WERI-Rb-1 (cell line): ENCODE data around the gene UBN2.
A peak's percentile ranks its signal among the peaks of the same experiment; 100 is the strongest.

Experiments used
- DNase-seq: peaks from one replicate; pipeline ENCODE4 v3.0.0-alpha.2; 2020
- H3K27ac ChIP-seq: fragments of 250-450 bp; sonication (Bioruptor Pico); 2 replicates; pipeline ENCODE4 v1.5.1; 2020; ENCODE audit warnings: mild to moderate bottlenecking, moderate library complexity
- H3K27me3 ChIP-seq: fragments of 250-450 bp; sonication (Bioruptor Pico); 2 replicates; pipeline ENCODE4 v1.5.1; 2021; ENCODE audit warnings: mild to moderate bottlenecking, low read depth, moderate library complexity; ENCODE audit not compliant: insufficient read depth, severe bottlenecking
- H3K36me3 ChIP-seq: fragments of 250-450 bp; sonication (Bioruptor Pico); 2 replicates; pipeline ENCODE4 v1.5.1; 2020; ENCODE audit warnings: mild to moderate bottlenecking, moderate library complexity
- H3K4me3 ChIP-seq: 2 replicates; pipeline ENCODE4 v1.5.1; 2011; ENCODE audit warnings: low read depth, mild to moderate bottlenecking, control low read depth, low read length
- H3K9me3 ChIP-seq: fragments of 250-450 bp; sonication (Bioruptor Pico); 2 replicates; pipeline ENCODE4 v1.5.1; 2021; ENCODE audit warnings: mild to moderate bottlenecking, moderate library complexity; ENCODE audit not compliant: severe bottlenecking
- TF ChIP-seq, protein P1 (sequence below): IDR thresholded peaks from 2 replicates; pipeline ENCODE4 v1.5.1; 2011; ENCODE audit warnings: low read depth, mild to moderate bottlenecking, control low read depth, inconsistent platforms, low read length

The UBN2 gene

DNA sequence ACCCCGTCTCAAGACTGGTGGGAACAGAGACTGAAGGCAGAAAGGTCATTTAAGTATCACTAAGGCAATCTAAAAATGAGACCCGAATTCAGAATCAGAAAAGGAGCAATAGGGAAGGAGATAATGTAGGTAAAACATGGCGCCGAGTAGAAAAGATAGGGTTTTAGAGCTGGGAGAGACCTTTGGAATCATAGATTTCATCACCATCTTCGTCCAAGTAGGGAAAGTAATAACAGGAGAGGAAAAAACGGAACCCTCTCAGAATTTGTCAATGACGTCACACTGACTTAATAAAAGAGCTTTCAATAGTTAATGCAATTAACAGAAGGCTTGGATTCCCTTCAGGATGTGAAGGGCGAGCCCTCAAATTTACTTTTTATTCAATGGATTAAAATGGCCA lies 1.0 kb upstream of the UBN2 start:
- no peaks in the 10 kb centered on the region for H3K27me3 ChIP-seq
- no peak overlapping the region for H3K27ac ChIP-seq
- TF ChIP-seq, protein P1, sequence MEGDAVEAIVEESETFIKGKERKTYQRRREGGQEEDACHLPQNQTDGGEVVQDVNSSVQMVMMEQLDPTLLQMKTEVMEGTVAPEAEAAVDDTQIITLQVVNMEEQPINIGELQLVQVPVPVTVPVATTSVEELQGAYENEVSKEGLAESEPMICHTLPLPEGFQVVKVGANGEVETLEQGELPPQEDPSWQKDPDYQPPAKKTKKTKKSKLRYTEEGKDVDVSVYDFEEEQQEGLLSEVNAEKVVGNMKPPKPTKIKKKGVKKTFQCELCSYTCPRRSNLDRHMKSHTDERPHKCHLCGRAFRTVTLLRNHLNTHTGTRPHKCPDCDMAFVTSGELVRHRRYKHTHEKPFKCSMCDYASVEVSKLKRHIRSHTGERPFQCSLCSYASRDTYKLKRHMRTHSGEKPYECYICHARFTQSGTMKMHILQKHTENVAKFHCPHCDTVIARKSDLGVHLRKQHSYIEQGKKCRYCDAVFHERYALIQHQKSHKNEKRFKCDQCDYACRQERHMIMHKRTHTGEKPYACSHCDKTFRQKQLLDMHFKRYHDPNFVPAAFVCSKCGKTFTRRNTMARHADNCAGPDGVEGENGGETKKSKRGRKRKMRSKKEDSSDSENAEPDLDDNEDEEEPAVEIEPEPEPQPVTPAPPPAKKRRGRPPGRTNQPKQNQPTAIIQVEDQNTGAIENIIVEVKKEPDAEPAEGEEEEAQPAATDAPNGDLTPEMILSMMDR: no peak
- H3K4me3 ChIP-seq: peak overlapping the region; percentile 87
- DNase-seq: no peak
- no peaks in the 10 kb centered on the region for H3K9me3 ChIP-seq
- H3K36me3 ChIP-seq: no peaks in the 10 kb centered on the region

DNA sequence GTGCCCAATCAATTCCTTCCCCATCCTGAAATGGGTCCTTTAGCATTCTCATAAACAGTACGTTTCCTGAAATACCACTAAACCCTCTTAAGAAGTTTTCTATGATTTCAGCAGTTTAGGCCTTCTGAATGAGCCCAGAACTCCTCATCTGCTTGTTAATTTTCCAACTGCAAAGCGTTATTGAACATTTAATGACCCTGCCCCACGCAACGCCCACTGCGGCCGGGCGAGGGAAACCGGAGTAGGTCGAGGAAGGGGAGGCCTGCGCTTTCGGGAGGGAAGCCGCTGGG lies 608 bp upstream of the UBN2 start:
- Histone ChIP-seq H3K9me3 (no peaks in the 10 kb centered on the region), H3K4me3 (peak overlapping the region; percentile 87), H3K36me3 (no peaks in the 10 kb centered on the region), H3K27ac (peak overlapping the region; percentile 27; the same call in 1 of the 2 replicates), H3K27me3 (no peaks in the 10 kb centered on the region)
- no peak for DNase-seq
- TF ChIP-seq, protein P1: no peak

DNA sequence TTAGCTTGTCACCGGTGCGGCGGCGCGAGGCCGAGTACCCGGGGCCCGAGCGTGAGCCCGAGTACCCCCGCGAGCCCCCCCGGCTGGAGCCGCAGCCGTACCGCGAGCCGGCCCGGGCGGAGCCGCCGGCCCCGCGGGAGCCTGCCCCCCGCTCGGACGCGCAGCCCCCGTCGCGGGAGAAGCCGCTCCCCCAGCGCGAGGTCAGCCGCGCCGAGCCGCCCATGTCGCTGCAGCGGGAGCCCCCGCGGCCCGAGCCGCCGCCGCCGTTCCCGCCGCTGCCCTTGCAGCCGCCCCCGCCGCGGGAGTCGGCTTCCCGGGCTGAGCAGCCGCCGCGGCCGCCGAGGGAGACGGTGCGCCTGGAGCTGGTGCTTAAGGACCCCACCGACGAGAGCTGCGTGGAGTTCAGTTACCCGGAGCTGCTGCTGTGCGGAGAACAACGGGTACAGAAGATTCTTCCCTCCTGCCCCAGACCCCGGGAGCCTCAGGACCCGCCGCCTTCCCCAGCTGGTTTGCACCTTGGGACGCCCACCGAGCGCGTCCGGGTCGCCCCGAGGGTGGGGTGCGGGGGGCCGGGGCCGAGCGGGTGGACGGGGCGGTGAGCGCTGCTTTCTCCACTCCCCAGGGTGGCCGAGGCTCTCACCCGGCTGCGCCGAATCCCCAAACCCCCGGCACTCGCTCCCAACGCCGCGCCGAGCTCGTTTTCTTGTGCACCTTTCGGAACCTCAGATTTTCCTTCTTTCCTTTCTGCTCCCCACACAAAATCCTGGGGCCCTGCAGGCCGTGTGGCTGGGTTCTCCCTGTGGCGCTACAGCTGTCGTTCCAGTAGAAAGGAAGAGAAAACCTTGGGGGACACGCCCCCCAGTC lies 708 bp downstream of the UBN2 start:
- no peaks in the 10 kb centered on the region for H3K27me3 ChIP-seq
- peak; percentile 29 for DNase-seq
- peak overlapping the region; percentile 85 for H3K27ac ChIP-seq
- peak overlapping the region; percentile 87 for H3K4me3 ChIP-seq
- no peaks in the 10 kb centered on the region for H3K36me3 ChIP-seq
- H3K9me3 ChIP-seq: no peaks in the 10 kb centered on the region
- TF ChIP-seq, protein P1: no peak

DNA sequence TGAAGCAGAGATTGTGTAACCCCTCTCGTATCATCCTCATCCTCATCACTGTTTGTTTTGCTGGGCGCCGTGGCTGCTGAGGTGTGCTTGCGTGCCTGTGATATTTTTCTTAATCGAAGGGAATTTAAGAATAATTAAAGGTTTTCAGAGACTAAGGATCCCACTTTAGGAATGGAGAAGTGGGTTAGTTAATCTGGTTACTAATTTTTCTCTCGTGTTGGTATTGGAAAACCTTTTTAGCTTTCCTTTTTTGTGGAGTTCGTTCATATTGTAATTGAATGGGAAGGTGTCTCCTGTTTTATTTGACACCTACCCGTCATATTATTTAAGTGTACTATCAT lies 1.3 kb downstream of the UBN2 start:
- no peak for DNase-seq
- peaks cover 6% of the 10 kb centered on the region for H3K36me3 ChIP-seq
- H3K27ac ChIP-seq: no peak overlapping the region; the same call in 1 of the 2 replicates

DNA sequence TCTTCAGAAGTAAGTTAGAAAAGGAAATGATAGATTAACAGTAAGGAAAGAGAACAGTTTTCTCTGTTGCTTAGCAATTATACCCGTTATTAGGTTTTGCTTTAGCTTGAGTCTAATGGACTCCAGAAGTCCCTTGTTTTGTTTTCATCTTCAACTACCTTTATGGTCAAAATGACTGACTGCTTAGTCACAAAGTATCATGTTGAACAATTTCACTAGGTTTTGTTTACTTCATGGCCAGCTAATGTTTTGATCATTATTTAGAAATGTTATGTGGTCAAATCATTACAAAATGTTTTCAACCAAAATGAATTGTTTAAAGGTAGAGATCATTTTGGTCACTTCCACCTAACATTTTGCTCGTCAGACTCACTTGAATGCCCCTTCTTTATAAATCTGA lies 1.9 kb downstream of the UBN2 start:
- Histone ChIP-seq H3K27ac (no peak overlapping the region), H3K9me3 (no peaks in the 10 kb centered on the region), H3K27me3 (no peaks in the 10 kb centered on the region), H3K4me3 (no peak overlapping the region), H3K36me3 (peaks cover 11% of the 10 kb centered on the region)
- TF ChIP-seq, protein P1: no peak
- DNase-seq: no peak

More for the DNA sequence above, 1.3 kb downstream of the UBN2 start:
- Histone ChIP-seq H3K9me3 (no peaks in the 10 kb centered on the region), H3K4me3 (peak overlapping the region; percentile 60), H3K27me3 (no peaks in the 10 kb centered on the region)
- TF ChIP-seq, protein P1: no peak

DNA sequence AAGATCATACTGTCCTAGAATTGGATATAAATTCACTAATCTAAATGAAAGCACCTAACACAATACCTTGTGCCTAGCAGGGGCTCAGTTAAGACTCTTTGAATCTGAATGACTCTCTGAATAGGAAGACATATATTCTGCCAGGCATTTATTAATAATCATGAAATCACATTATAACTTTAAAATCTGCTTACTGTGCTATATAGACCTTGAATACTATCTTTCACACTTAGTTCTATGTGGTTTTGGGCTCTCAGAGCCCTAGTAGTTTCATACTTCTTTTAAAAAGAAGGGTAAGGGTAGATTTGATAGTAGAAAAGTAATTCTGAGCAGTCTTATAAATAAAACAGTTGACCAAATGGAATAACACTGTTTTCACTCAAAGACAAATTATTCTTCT lies 10.2 kb downstream of the UBN2 start:
- TF ChIP-seq, protein P1: no peak
- Histone ChIP-seq H3K27ac (no peak overlapping the region), H3K36me3 (peaks cover 53% of the 10 kb centered on the region), H3K4me3 (no peak overlapping the region), H3K27me3 (no peaks in the 10 kb centered on the region), H3K9me3 (no peaks in the 10 kb centered on the region)
- DNase-seq: no peak
